C4-2B (cell line): ENCODE measurements around the gene DES.

ENCODE experiments used
- CTCF ChIP-seq: fragments of 450-650 bp; conservative IDR thresholded peaks from 2 replicates; pipeline ENCODE4 v1.5.1; 2017; ENCODE audit warnings: mild to moderate bottlenecking
- ZFX ChIP-seq: fragments of 450-650 bp; IDR thresholded peaks from 2 replicates; pipeline ENCODE4 v1.6.1; 2017

- TF ChIP-seq CTCF = no peak
- no peak for TF ChIP-seq ZFX
Observed at GRCh38 chr2:219469186-219469724, 51.1 kb downstream of the DES start.
